Transverse colon (tissue), 4 donors: ENCODE data around the gene RRAGD. TPM values are rescaled to one million over a fixed set of nuclear protein-coding genes. Genes with fewer than 3 reads are reported as not detected.
A peak's percentile ranks its signal among the peaks of the same experiment; 100 is the strongest.

Experiments
- DNase-seq: peaks from one replicate; pipeline ENCODE4 v3.0.0-alpha.2; 2019
- H3K27ac ChIP-seq, 4 donors: fragments of 200-600 bp; sonication (generic); 2 replicates each; pipeline ENCODE4 v1.5.1; 2016 to 2018; ENCODE audit warnings: inconsistent platforms in 4 of 4
- H3K27me3 ChIP-seq: fragments of 200-600 bp; sonication (generic); 2 replicates; pipeline ENCODE4 v1.5.1; 2017; ENCODE audit warnings: inconsistent platforms
- H3K36me3 ChIP-seq, 4 donors: fragments of 200-600 bp; sonication (generic); 2 replicates each; pipeline ENCODE4 v1.5.1; 2017 to 2019; ENCODE audit warnings: inconsistent platforms in 4 of 4
- H3K4me1 ChIP-seq, 4 donors: fragments of 200-600 bp; sonication (generic); 2 replicates each; pipeline ENCODE4 v1.5.1; 2017 to 2020; ENCODE audit warnings: inconsistent platforms in 4 of 4
- H3K4me3 ChIP-seq, 4 donors: fragments of 200-600 bp; sonication (generic); 1 replicate in 1 of 4; 2 replicates in 3 of 4; pipeline versions ENCODE4 v1.5.1 to v1.6.1; 2017 to 2019; ENCODE audit warnings: inconsistent platforms in 4 of 4
- H3K9me3 ChIP-seq, 2 donors: fragments of 200-600 bp; sonication (generic); 2 replicates each; pipeline ENCODE4 v1.5.1; 2017 to 2019; ENCODE audit warnings: inconsistent platforms in 2 of 2
- CTCF ChIP-seq, 5 experiments: fragments of 200-600 bp in 3 of 5; fragments of 450-650 bp in 2 of 5; sonication (generic) in 3 of 5; IDR thresholded peaks; 1 replicate in 2 of 5; 2 replicates in 3 of 5; pipeline ENCODE4 v1.5.1; 2016 to 2017; ENCODE audit warnings: antibody characterized with exemption in 5 of 5, inconsistent platforms in 3 of 5, mild to moderate bottlenecking in 2 of 5, moderate library complexity in 1 of 5
- EP300 ChIP-seq: sonication (generic); formaldehyde crosslinking; IDR thresholded peaks from one replicate; pipeline ENCODE4 v1.6.1; 2017; ENCODE audit warnings: antibody characterized with exemption, low read depth
- POLR2A ChIP-seq: fragments of 450-650 bp; IDR thresholded peaks from one replicate; pipeline ENCODE4 v1.6.1; 2016; ENCODE audit warnings: antibody characterized with exemption, mild to moderate bottlenecking, moderate library complexity
- POLR2AphosphoS5 ChIP-seq, 3 donors: sonication (generic); formaldehyde crosslinking; IDR thresholded peaks; one replicate each; pipeline ENCODE4 v1.6.1; 2016; ENCODE audit warnings: antibody characterized with exemption in 3 of 3
- WGBS, 2 donors: methylation state at CpG; one replicate each; pipeline ENCODE4 v1.1.5; 2018; ENCODE audit warnings: low coverage in 1 of 2; 5-methylcytosine and 5-hydroxymethylcytosine counted together
- in situ Hi-C, 4 donors: fragments of 200-750 bp; cut with MboI; loops; one replicate each; pipeline versions ENCODE4 v1.15.0 to v1.15.1; 2017; ENCODE audit warnings: low sequenced_read_pairs in 3 of 4, low pct_ligation_motif_present in 1 of 4, low pct_unique_long_range_greater_than_20kb in 1 of 4
- intact Hi-C: fragments of 100-400 bp; cut with DNase I; formaldehyde crosslinking; loops from one replicate; pipeline ENCODE4 v1.15.1; 2023; ENCODE audit warnings: low total_unique reads
- total RNA-seq, 4 donors: library from RNA; depleted of rRNA; stranded (reverse); fragments of >200 nt; gene quantifications; one replicate each; pipeline ENCODE4 v1.1.0, GENCODE V29; 2016

Gene RRAGD
- total RNA-seq, 4 donors from 2014 or later, result 0.80 to 7.0 (median 2.2) TPM

- TF ChIP-seq POLR2A (no peak), CTCF (IDR thresholded peaks at IDR 0.05) (no peak)
- 69 to 78% methylated on average over 3 of the region's 3 CpGs for WGBS, 2 donors
- no peak overlapping the region for H3K4me3 ChIP-seq
- no peak overlapping the region for H3K27ac ChIP-seq
- H3K27me3 ChIP-seq, result no peaks in the 10 kb centered on the region
- intact Hi-C loops (no loop called here), in situ Hi-C loops (no loop called here)
- no peak for DNase-seq
- no peaks in the 10 kb centered on the region for H3K9me3 ChIP-seq
- no peaks in the 10 kb centered on the region for H3K4me1 ChIP-seq
- peaks cover 0 to 22% (median 6%) of the 10 kb centered on the region in 4 donors for H3K36me3 ChIP-seq
Observed at GRCh38 chr6:89324304-89324703, 87.8 kb downstream of the RRAGD start.

DNA sequence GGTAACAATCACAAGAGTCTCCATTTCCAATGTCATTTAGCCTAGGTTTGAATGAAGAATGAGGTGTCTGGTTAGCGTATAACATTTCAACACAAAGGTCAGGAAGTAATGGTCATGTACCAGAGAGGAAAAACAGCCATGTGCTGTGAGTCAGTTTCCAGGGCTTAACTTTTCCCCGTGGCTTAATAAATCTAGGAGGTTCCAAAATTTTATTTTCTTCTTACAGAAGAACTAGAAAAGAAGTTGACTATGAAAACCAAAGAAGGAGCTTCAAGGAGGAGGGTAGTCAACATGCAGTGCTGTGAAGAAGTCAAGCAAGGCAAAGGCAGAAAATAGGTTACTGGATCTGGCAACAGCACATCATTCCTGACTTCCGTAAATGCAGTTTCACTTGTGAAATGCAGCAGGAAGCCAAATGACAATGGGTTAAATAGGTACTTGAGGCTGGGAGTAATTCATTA is 88.5 kb downstream of the RRAGD start:
- WGBS, 2 donors, result 68 to 82% methylated on average over 3 of the region's 3 CpGs
- no peaks in the 10 kb centered on the region for H3K27me3 ChIP-seq
- H3K27ac ChIP-seq, result peak overlapping the region in 1 of 4 donors; percentile 21
- TF ChIP-seq EP300 (no peak), POLR2AphosphoS5 (IDR thresholded peaks at IDR 0.05) (no peak), CTCF (IDR thresholded peaks at IDR 0.05) (no peak), POLR2A (no peak)
- no peaks in the 10 kb centered on the region for H3K4me1 ChIP-seq
- H3K9me3 ChIP-seq, result no peaks in the 10 kb centered on the region
- H3K36me3 ChIP-seq, result peaks cover 0 to 22% (median 4%) of the 10 kb centered on the region in 4 donors
- intact Hi-C loops, result no loop called here
- in situ Hi-C loops, result no loop called here
- no peak overlapping the region for H3K4me3 ChIP-seq
- no peak for DNase-seq

- 79 to 85% methylated on average over 8 to 9 of the region's 9 CpGs for WGBS, 2 donors
- no peak overlapping the region for H3K4me3 ChIP-seq
Observed at GRCh38 chr6:89321131-89321970, 90.7 kb downstream of the RRAGD start.

More at GRCh38 chr6:89321131-89321970, 90.7 kb downstream of the RRAGD start:
- no peaks in the 10 kb centered on the region for H3K9me3 ChIP-seq
- no peak overlapping the region for H3K27ac ChIP-seq
- no peaks in the 10 kb centered on the region for H3K27me3 ChIP-seq
- intact Hi-C loops (no loop called here), in situ Hi-C loops (no loop called here)
- no peak for DNase-seq
- TF ChIP-seq POLR2A (no peak), POLR2AphosphoS5 (IDR thresholded peaks at IDR 0.05) (no peak), CTCF (IDR thresholded peaks at IDR 0.05) (no peak), EP300 (no peak)
- no peaks in the 10 kb centered on the region for H3K4me1 ChIP-seq
- peaks cover 0 to 3% (median 0%) of the 10 kb centered on the region in 4 donors for H3K36me3 ChIP-seq
